HEK293T (cell line): ENCODE measurements around the gene HPCAL1.

Experiments used
- CTCF ChIA-PET: fragments of 350-600 bp; formaldehyde crosslinking; extraction: SDS; loops from one replicate; lab custom pipeline; 2021; ENCODE audit warnings: antibody characterized with exemption, inconsistent platforms; lab: Yijun Ruan, JAX
- POLR2A ChIA-PET: fragments of 350-600 bp; formaldehyde crosslinking; extraction: SDS; loops from one replicate; lab custom pipeline; 2020; ENCODE audit warnings: antibody characterized with exemption, inconsistent platforms; lab: Yijun Ruan, JAX
- DNase-seq: peaks from one replicate; pipeline ENCODE4 v3.0.0; 2012; ENCODE audit warnings: mixed read lengths; ENCODE audit errors: extremely low spot score
- ARNT ChIP-seq: fragments of 450-650 bp; IDR thresholded peaks from 2 replicates; pipeline ENCODE4 v1.6.1; 2017; ENCODE audit warnings: mild to moderate bottlenecking
- BHLHE40 ChIP-seq: fragments of 450-650 bp; IDR thresholded peaks from 2 replicates; pipeline ENCODE4 v1.6.1; 2016; ENCODE audit warnings: mild to moderate bottlenecking, moderate library complexity, borderline replicate concordance
- CTBP1 ChIP-seq: fragments of 450-650 bp; IDR thresholded peaks from 2 replicates; pipeline ENCODE4 v1.6.1; 2016; ENCODE audit warnings: borderline replicate concordance
- ELF4 ChIP-seq: fragments of 450-650 bp; IDR thresholded peaks from 2 replicates; pipeline ENCODE4 v1.6.1; 2017; ENCODE audit warnings: antibody characterized with exemption
- FOXA1 ChIP-seq: fragments of 450-650 bp; IDR thresholded peaks from 2 replicates; pipeline ENCODE4 v1.6.1; 2016; ENCODE audit warnings: mild to moderate bottlenecking
- FOXK2 ChIP-seq: fragments of 450-650 bp; IDR thresholded peaks from 2 replicates; pipeline ENCODE4 v1.6.1; 2016; ENCODE audit warnings: mild to moderate bottlenecking
- FOXM1 ChIP-seq: fragments of 450-650 bp; IDR thresholded peaks from 2 replicates; pipeline ENCODE4 v1.6.1; 2017; ENCODE audit warnings: mild to moderate bottlenecking, borderline replicate concordance
- HDGF ChIP-seq: fragments of 450-650 bp; IDR thresholded peaks from 2 replicates; pipeline ENCODE4 v1.6.1; 2017; ENCODE audit warnings: antibody characterized with exemption, borderline replicate concordance
- L3MBTL2 ChIP-seq: fragments of 450-650 bp; conservative IDR thresholded peaks from 2 replicates; pipeline ENCODE4 v1.6.1; 2016; ENCODE audit warnings: mild to moderate bottlenecking
- LEF1 ChIP-seq: fragments of 450-650 bp; IDR thresholded peaks from 2 replicates; pipeline ENCODE4 v1.6.1; 2017; ENCODE audit warnings: mild to moderate bottlenecking, borderline replicate concordance
- NFRKB ChIP-seq: fragments of 450-650 bp; IDR thresholded peaks from 2 replicates; pipeline ENCODE4 v1.6.1; 2016; ENCODE audit warnings: mild to moderate bottlenecking, moderate library complexity
- SP1 ChIP-seq: fragments of 450-650 bp; IDR thresholded peaks from 2 replicates; pipeline ENCODE4 v1.6.1; 2017
- SUZ12 ChIP-seq: fragments of 450-650 bp; IDR thresholded peaks from 2 replicates; pipeline ENCODE4 v1.6.1; 2016; ENCODE audit warnings: mild to moderate bottlenecking
- TARDBP ChIP-seq: fragments of 450-650 bp; IDR thresholded peaks from 2 replicates; pipeline ENCODE4 v1.6.1; 2016
- ZNF384 ChIP-seq: fragments of 450-650 bp; IDR thresholded peaks from 2 replicates; pipeline ENCODE4 v1.6.1; 2016
- TF ChIP-seq, protein P1 (sequence below): fragments of 450-650 bp; IDR thresholded peaks from 2 replicates; pipeline ENCODE4 v1.6.1; 2016

HPCAL1 gene

DNA sequence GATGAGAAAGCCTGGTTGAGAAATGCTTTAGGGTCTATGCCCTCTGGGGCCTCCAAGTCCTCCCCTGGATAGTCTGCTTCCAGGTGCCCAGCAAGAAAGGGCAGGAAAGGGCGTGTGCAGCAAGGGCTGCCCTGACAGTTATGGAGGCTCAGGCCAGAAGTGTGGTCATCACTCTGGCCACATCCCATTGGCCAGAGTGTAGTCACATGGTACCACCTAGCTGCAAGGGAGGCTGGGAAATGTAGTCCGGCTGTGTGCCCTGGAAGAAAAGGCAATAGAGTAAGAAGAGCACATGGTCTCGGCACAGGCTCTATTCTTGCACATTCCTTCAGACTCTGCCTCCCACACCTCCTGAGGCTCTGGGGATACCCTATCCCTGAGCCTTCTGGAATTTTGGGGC is 109.7 kb downstream of the HPCAL1 start:
- ChIA-PET POLR2A (no interaction called here), CTCF (no interaction called here)
- peak; percentile 65 for DNase-seq
- no peak for TF ChIP-seq CTBP1
- no peak for TF ChIP-seq ARNT
- no peak for TF ChIP-seq SUZ12
- no peak for TF ChIP-seq FOXA1
- TF ChIP-seq ZNF384, result no peak

- TF ChIP-seq NFRKB (no peak), FOXA1 (no peak), LEF1 (no peak), FOXK2 (no peak), TARDBP (no peak), ZNF384 (no peak), ELF4 (no peak), HDGF (no peak), SUZ12 (no peak), FOXM1 (no peak), CTBP1 (no peak), ARNT (no peak)
- TF ChIP-seq, protein P1, sequence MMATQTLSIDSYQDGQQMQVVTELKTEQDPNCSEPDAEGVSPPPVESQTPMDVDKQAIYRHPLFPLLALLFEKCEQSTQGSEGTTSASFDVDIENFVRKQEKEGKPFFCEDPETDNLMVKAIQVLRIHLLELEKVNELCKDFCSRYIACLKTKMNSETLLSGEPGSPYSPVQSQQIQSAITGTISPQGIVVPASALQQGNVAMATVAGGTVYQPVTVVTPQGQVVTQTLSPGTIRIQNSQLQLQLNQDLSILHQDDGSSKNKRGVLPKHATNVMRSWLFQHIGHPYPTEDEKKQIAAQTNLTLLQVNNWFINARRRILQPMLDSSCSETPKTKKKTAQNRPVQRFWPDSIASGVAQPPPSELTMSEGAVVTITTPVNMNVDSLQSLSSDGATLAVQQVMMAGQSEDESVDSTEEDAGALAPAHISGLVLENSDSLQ, result no peak
- no peak for DNase-seq
- POLR2A ChIA-PET, result no interaction called here
- CTCF ChIA-PET, result no interaction called here
Measured at GRCh38 chr2:10413503-10413902, 110.8 kb downstream of the HPCAL1 start.

- CTCF ChIA-PET, result no interaction called here
- TF ChIP-seq CTBP1 (no peak), SP1 (no peak), BHLHE40 (no peak), ZNF384 (no peak), L3MBTL2 (no peak), FOXK2 (no peak), LEF1 (no peak), FOXA1 (no peak), ELF4 (no peak), SUZ12 (no peak), ARNT (no peak)
- TF ChIP-seq, protein P1, result no peak
- no peak for DNase-seq
- POLR2A ChIA-PET, result no interaction called here
Measured at GRCh38 chr2:10413991-10414451, 111.3 kb downstream of the HPCAL1 start.

GRCh38 chr2:10414591-10414990 is 111.9 kb downstream of the HPCAL1 start:
- ChIA-PET CTCF (no interaction called here), POLR2A (no interaction called here)
- TF ChIP-seq HDGF (no peak), ARNT (no peak), FOXK2 (no peak), SUZ12 (no peak)
- TF ChIP-seq, protein P1, result no peak
- DNase-seq, result no peak

DNA sequence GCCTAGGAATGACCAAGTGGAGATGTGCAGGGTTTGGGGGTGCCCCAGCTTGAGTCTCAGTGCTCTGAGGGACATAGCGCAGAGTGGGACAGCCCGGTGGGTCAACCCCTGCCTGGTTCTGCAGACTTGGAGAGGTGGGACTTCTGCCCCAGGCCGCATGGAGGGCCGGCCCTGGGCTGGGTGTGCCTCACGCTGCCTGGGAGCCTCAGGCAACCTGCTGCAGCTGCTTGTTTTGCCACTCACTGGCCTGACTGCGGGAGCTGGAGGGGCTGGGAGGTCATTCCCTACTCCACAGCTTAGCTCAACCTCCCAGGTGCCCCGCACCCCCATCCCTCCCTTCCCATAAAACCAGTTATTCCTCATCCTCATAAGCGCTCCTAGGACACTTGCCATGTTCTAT is 112.3 kb downstream of the HPCAL1 start:
- CTCF ChIA-PET, result no interaction called here
- POLR2A ChIA-PET, result no interaction called here
- TF ChIP-seq ZNF384, result no peak
- TF ChIP-seq HDGF, result no peak
- TF ChIP-seq FOXA1, result no peak
- no peak for TF ChIP-seq L3MBTL2
- no peak for TF ChIP-seq CTBP1
- TF ChIP-seq, protein P1, result no peak
- no peak for TF ChIP-seq NFRKB
- no peak for TF ChIP-seq SP1
- no peak for TF ChIP-seq ARNT
- TF ChIP-seq ELF4, result no peak
- TF ChIP-seq TARDBP, result no peak
- TF ChIP-seq LEF1, result no peak
- no peak for TF ChIP-seq BHLHE40
- no peak for TF ChIP-seq FOXK2
- TF ChIP-seq FOXM1, result no peak
- TF ChIP-seq SUZ12, result no peak
- no peak for DNase-seq

- POLR2A ChIA-PET, result no interaction called here
Measured at GRCh38 chr2:10415640-10416039, 112.9 kb downstream of the HPCAL1 start.

More at GRCh38 chr2:10415640-10416039, 112.9 kb downstream of the HPCAL1 start:
- TF ChIP-seq ARNT (no peak), L3MBTL2 (no peak), CTBP1 (no peak), ZNF384 (no peak), LEF1 (no peak), BHLHE40 (no peak), FOXA1 (no peak), SP1 (no peak), NFRKB (no peak), HDGF (no peak), ELF4 (no peak)
- TF ChIP-seq, protein P1, result no peak
- no peak for DNase-seq
- CTCF ChIA-PET, result interaction anchor here (1.4 kb wide), 1 partner anchor 19 kb away, joined by 3 read pairs; no protein-coding TSS in a partner anchor
